HT1080 (cell line): ENCODE data around the gene TAF8. TPM values are rescaled to one million over a fixed set of nuclear protein-coding genes. Genes with fewer than 3 reads are reported as not detected.
A peak's percentile ranks its signal among the peaks of the same experiment; 100 is the strongest.
"Not testable (repeated sequence)": the region's sequence is repeated elsewhere in the genome, so short reads cannot be mapped to it uniquely, and the experiment has no call there.

Experiments used
- DNase-seq: peaks from one replicate; pipeline ENCODE4 v3.0.0-alpha.2; 2015; ENCODE audit warnings: low read depth
- total RNA-seq: library from RNA; depleted of rRNA; stranded (reverse); fragments of >200 nt; shearing (Covaris generic); gene quantifications from 2 replicates; pipeline ENCODE4 v1.2.3, GENCODE V29; 2014

Gene TAF8
- total RNA-seq, 1 experiment from 2014 or later = 18.4 TPM

DNA sequence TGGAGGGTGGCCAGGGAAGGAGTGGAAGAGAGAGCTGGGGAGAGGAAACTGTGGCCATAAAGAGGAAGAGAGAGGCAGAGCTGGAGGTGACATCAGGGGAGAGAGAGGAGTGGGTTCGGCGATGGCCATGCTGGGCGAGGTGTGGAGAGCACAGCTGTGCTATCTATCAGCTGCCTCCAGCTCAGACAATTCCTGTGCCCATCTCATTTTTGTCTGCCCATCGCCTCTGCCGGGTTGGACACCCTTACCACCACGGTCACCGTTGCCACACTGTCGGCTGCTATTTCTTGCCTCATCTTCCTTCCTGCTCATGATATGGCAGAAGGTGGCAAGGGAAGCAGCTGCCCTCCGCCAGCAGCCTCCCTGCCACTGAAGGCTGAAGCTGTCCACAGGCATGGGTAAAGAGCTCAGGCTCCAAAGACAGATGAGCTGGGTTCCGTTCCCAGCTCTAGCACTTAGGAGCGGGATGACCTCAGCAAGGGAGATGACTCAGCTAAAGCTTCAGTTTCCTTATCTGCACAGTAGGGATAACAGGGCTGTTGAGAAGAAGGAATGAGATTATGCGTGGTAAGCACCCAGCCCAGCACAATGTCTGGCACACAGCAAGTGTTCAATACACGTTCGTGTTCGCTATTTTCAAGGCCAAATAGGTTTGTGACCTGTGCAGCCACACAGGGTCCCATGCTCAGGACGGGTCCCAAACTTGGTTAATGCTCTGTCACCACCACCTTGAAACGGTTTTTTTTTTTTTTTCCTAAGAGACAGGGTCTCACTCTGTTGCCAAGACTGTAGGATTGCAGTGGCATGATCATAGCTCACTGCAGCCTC lies 21.9 kb upstream of the TAF8 start:
- peak; percentile 87 for DNase-seq

GRCh38 chr6:42029062-42029685 lies 21.1 kb upstream of the TAF8 start:
- DNase-seq = no peak

DNA sequence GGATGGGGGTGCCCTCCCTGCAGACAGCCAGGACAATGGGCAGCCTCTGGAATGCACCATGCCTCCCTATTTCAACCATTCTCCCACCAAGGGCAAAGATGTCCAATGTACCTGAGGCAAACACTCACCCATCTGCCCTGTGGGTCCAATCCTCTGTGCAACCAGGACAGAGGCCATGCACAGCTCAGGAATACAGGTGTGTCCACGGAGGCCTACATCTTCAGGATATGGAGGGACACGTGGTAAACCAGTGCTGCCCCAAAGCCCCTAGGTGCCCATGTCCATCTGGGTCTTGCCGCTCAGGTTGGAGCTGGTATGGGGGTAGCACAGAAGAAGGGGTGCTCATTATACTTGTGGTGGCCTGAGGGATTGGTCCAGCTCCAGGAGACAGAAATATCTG lies 20.4 kb upstream of the TAF8 start:
- no peak for DNase-seq

GRCh38 chr6:42030585-42031506 lies 19.5 kb upstream of the TAF8 start:
- no peak for DNase-seq

DNA sequence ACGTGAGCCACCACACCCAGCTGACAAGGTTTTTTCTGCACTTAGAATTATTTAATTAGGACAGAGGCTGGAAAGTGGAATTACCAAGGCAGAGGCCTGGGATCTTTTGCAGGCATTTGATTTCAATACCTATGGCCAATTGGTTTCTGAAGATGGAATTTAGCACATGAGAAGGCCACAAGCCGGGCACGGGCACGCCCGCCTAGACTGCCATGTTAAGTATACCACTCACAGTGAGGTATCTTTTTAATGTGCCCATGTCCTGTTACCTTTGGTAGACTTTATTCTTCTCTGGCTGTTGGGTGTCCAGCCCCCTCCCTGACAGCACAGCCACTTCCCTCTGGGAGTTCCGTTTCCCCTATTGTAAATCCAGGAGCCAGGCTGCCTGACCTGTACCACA lies 18.0 kb upstream of the TAF8 start:
- DNase-seq = no peak

DNA sequence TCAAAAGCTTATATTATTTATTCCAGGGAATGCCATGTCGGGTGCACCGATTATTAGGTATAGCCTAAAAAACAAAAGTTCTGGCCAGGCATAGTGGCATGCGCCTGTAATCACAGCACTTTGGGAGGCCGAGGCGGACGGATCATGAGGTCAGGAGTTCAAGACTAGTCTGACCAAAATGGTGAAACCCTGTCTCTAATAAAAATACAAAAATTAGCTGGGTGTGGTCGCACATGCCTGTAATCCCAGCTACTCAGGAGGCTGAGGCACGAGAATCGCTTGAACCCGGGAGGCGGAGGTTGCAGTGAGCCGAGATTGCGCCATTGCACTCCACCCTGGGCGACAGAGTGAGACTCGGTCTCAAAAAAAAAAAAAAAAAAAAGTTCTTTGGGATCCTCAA lies 12.7 kb upstream of the TAF8 start:
- DNase-seq = not testable (repeated sequence)

DNA sequence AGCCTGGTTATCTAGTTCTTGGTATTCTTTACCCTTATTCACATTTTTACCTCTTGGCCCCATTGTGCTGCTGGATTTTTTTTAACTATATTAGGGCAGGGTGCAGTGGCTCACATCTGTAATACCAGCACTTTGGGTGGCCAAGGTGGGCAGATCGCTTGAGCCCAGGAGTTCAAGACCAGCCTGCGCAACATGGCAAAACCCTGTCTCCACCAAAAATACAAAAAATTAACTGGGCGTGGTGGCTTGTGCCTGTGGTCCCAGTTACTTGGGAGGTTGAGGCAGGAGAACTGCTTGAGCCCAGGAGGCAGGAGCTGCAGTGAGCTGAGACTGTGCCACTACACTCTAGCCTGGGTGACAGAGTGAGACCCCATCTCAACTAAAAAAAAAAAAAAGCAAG lies 12.2 kb upstream of the TAF8 start:
- no peak for DNase-seq

- DNase-seq = no peak
Measured at GRCh38 chr6:42038811-42039408, 11.4 kb upstream of the TAF8 start.

- DNase-seq = no peak
Measured at GRCh38 chr6:42040856-42041480, 9.4 kb upstream of the TAF8 start.

GRCh38 chr6:42041481-42042053 lies 8.8 kb upstream of the TAF8 start:
- DNase-seq = no peak

GRCh38 chr6:42042108-42042507 lies 8.2 kb upstream of the TAF8 start:
- no peak for DNase-seq

DNA sequence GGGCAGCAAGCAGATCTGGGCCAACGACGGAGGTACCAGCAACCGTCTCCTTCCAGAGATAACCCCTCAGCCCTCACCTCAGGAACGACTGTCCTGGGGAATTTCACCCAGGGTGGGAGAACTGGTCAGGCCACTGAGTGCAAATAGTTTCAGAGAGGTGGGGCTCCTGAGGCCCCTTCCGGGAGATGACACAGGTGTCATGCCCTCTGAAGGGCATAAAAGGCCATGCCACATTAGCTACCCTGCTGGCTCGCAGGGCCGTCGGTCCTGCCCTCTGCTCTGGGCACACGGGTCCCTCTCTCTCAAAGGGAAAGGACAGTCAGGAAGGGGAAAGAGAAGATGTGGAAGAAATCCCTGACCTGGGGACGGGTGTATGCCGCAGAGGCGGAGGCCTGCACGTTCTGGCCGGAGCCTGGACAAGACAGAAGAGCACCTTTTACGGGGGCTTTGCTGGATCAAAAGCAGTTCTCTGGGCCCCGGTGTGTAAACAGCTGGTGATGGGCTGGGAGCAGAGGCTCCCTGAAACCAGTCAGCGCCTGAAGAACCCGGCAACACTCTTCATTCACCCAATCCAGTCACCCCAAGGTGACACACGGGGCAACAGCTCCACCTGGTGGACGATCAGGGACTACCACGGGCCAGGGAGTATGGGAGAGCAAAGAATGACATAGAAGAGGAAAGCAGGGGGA lies 6.4 kb upstream of the TAF8 start:
- DNase-seq = peak; percentile 77

DNA sequence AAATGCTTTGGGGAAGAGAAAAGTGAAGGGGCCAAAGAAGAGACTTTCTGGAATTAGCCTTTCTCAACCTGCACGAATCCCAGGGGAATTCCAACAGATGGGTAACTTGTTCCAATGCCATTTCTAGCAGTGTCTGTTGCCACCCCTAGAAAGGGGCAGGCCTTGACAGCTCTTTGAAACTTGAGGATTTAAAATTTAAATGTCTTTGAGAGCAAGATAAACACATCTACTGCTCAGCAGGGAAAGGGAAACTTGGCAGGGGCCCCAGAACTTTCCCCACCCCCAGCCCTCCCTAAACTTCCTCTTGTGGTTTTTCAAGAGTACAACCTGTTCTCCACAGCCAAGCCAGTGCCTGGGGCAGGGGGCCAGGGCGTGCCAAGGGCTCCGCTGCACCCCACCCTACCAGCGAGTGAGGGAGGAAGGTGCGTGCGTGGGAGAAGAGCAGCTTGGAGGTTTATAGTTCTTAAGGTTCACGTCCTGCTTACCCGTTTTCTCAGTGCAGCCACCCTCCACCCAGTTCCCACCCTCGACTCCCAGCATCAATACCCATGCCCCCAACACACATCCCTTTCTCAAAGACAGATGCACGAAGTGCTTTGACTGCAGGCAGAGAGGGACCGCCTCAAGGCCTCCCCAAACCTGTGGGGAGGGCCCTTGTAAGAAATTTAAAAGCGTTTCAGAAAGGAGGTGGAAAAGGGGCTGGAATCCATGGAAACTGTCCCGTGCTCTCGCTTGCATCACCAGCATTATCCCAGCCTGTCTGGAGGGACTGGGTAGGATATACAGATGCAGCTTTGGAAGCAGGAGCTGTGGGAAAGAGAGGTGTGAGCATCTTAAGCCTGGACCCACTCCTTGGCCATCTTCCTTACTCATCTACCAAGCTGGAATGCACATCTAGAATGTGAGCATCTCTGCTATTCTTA lies 4.5 kb upstream of the TAF8 start:
- peak; percentile 85 for DNase-seq

GRCh38 chr6:42046464-42047212 lies 3.7 kb upstream of the TAF8 start:
- DNase-seq = no peak

DNA sequence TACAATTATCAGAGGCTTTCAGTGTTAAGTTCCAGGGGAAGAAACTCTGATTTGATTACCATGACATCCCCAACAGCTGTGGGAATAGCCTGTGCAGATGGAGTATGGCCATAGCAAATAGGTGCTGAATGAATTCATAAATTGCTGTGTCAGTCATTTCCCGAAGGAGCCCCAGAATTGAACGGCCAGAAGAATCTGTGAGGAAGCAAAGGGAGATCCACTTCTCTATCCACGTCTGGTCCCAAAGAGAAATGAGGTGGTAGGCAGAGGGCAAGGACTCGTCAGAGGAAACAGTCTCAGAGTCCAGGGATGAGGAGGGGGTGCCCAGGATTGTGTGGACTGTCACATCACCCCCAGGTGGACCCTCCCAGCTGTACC lies 3.1 kb upstream of the TAF8 start:
- no peak for DNase-seq

GRCh38 chr6:42047790-42048405 lies 2.4 kb upstream of the TAF8 start:
- DNase-seq = no peak

- no peak for DNase-seq
Measured at GRCh38 chr6:42049116-42049809, 1.1 kb upstream of the TAF8 start.
